Activated CD4-positive, alpha-beta T cell treated with anti-CD3 and anti-CD28 coated beads for 24 hours (primary cell): ENCODE data around the gene PDLIM5.
"Not testable (repeated sequence)": the region's sequence is repeated elsewhere in the genome, so short reads cannot be mapped to it uniquely, and the experiment has no call there.

Experiments
- DNase-seq, 2 donors: peaks; one replicate each; pipeline ENCODE4 v3.0.0-alpha.2; 2020; ENCODE audit warnings: low read depth in 2 of 2

Gene PDLIM5

DNA sequence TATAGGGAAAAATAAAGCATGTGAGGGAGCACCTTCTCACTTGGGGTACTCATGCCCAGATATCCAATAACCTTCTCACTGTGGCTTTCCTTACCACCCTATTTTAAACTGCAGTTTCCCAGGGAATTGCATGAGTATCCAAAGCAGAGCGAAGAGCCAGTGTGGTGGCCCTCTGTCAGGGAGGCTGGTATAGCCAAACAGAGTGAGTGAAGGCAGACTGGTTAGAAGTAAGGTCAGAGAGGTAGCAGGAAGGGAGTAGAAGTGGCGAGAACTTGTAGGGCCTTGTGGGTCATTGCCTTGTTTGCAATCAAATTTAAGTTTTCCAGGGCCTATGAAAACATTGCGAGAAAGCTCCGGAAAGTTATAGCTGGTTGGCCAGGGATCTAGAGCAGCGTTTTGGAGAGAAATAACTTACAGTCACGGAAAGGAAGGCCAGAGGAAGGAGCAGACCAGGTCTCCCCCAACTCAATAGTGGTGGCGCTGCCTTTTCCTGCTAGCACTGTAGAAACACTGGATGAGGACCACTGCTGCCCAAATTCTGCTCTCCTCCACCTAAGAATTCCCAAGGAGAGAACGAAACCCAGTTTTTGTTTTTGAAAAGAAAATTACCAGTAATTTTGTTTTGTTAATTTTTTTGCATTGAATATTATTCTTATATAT is 77.2 kb downstream of the PDLIM5 start:
- no peak for DNase-seq

DNA sequence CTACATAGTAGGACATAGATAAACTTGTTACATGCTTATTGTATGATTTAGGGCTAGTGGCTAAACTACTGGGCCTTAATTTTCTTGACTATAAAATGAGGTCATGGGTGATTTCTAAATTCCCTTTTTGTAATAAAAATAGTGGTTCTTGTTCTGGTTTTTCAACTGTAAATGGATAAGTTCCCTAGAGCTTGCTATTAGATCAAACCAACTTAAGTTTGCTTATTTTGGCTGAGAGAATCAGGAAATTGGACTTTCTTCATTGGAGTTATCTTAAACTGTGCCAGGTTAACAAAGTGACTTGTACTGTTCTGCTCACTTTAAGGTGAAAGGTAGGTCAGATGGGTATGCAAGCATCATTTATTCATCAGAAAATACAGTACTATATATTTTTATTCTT is 78.3 kb downstream of the PDLIM5 start:
- DNase-seq, result no peak

DNA sequence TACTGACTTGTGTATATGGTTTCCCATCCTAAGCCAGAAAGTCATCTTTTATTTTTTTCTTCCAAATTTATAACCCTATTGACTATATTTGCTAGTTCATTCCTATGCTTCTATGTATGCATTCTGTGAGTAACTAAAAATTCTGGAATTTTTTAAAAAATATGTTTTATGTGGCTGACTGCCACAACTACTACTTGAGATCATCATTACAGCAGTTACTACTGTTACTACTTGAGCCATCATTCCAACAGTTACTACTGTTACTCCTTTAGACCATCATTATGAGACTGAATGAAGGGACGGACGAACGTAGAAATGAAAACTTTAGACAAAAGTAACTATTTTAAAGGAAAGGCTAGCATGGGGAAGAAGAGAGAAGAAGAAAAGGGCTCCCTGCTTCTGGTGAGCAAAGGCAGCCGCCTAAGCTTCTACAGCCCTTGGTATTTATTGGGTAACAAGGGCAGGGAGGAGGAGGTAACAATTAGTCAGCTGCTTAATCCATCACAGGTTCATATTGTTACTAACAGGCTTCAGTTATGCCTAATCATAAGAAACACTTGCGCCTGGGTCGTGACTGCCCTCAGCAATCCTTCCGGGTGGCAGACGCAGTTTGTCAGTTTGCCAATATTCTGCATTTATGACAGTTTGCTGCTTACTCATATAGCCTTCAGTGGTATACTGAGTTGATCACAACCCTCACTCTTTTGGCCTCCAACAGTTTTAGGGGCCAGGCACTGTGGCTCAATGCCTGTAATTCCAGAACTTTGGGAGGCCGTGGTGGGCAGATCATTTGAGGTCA is 80.4 kb downstream of the PDLIM5 start:
- DNase-seq, result no peak

DNA sequence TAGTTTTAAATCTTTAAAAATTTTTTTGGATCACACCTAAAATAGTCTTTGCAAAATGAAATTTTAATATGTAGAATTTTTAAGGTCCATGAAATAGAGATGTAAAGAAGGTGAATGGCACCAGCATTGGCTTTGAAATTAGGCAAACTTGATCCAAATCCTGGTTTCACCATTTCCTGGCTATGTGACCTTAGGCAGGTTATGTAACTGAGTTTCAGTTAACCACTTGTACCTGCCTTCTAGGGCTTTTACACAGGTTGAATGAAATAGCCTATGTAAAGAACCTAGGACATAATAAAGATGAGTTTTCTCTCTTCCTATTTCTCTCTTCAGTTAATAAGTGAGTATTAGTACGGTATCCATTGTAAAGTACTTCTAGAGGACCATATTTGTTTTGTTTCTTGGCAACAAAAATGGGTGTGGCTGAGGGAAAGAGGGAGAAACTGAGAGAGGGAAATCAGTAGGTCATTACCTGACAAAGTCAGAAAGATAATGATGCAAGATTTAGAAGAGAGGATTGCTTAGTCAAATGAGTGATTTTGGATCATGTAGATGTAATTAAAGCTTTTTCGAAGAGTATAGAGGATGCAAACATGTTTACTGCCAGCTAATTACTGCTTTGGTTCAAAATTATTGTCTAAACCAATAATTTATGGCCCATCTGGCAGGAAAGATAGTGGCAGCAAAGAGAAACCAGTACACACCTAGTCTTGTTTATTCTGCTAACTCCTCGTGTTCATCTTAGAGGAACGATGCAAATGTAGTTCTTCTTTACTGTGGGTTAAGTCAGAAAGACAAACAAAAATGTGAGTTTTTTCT is 81.9 kb downstream of the PDLIM5 start:
- DNase-seq, result no peak

DNA sequence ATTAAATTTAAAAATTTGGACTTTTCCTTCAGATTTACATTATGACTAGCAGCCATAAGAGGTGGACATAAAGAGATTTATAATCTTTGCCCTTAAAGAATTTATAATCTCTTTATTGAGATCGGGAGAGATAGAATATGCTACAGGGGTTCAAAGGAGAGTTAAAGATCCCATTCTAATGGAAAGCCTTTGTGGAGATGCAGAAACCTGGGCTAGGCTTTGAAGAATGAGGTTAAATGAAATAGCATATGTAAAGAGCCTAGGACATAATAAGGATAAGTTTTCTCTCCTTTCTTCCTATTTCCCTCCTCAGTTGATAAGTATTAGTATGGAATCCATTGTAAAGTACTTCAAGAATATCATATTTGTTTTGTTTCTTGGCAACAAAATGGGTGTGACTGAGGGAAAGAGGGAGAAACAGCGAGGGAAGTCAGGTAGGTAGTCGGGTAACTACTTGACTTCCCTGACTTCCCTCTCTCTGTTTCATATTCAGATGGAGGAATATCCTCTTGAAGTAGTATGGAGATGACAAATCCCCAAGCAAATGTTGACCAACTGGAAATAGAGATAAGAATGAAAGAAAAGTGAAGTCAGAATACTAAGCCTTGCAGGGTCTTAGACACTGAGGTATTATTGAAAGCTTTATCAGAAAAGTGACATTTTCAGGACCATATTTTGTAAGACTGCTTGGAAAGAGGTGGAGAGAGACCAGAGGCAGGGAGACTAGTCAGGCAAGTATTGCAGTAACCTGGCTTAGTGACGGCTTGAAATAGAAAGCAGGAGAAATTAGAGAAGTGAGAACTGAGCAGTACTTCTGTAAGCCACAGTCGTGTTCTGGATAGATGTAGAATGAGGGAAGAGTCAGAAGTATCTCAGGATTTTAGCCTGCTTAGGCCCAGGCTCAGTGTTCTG is 82.9 kb downstream of the PDLIM5 start:
- no peak for DNase-seq

DNA sequence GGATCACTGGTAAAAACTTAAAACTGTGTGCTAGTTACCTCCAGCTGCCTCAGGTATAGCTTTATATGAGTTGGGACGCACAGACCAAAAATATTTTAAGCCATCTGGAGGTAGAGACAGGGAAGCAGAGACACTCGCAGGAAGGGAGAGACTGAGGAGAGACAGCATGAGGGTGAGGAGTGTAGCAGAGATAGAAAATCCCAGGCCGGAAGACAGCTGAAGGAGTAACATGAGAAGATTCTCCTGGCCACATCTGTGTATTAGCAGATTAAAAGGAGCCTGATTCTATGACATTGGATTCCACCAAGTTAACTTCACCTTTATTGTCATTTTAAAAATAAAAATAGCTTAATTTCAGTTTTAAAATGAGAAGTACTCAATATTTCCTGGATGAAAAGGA is 84.3 kb downstream of the PDLIM5 start:
- no peak for DNase-seq

DNA sequence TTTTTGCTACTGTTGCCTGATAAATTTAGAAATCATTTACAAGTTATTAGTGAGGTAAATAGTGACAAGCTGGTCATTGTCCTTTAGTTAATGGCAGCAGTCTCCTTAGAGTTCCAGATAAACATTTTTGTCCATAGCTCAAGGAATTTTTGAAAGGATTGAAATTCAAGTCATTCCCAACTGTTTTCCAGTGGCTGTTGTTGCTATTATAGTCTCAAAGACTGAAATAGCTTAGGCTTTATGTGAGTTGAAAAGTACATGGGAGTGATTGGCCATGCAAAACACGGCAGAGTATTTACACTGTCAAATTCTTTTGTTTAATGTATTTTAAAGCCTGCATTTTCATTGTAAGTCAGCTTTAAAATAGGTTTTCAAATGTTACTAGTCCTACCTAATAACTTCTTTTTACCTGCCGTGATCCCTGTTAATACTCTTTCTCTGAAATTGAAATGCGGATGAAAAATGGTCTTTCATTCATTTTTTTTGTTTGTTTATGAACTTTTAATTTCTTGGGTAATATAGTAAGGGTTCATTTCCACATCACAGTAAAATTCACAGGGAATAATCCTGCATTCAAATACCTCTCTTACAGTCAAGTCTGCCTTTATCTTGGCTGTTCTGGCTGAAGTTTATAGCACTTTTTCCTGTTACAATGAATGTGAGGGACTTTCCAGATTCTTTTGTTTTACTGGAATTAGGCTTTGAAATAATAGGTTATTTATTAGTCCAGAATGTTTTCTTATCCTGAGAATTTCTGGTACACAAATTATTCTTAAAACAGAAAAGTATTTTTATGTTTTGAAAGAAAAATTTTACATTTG is 85.1 kb downstream of the PDLIM5 start:
- no peak for DNase-seq

DNA sequence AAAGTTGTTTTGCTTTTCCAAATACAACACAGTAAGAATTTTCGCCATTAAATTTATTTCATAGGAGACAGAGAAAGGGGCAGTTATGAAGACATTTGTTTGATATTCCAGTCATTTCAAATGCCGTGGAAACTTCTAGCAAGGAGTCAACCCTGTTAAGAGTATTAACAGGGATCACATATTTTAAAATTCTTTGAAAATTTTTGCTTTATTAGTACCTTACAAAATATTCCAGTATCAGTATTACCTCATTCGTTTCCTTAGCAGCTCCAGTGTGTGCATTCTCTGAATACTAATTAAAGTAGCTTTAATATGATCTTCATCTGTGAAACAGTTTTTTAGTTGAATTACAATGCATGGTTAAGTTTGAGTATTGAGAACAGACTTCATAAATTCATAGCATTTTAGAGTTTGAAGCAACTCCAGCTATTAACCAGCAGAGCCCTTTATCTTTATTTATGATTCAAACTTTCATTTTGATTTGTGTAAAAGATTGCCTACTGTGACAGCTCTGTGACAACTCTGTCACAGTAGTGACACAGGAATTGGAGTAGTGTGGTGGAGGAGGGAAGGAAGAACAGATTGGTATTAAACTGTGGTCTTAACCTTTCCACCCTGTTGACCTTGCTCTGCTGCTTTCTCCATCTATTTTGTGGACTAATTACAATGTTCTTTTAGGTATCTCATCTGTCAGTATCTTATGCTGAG is 86.3 kb downstream of the PDLIM5 start:
- no peak for DNase-seq

DNA sequence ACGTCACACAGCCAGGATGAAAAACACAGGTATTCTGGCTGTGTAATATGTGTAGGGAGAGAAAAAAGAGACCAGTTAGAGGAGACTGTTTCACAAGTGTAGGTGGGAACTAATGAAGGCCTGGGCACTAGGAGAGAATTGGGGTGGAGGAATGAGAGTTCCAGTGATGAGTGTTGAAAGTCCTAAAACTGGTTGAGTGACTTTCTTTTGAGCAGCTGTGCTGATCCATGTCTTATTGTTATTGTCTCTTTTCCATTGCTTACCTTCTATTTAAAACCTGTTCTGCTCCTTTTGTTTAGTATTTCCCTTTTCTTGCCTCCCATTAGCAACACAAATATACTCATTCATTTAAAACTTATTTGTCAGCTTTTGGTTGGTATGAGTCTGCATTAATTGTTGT is 88.7 kb downstream of the PDLIM5 start:
- DNase-seq, result no peak

DNA sequence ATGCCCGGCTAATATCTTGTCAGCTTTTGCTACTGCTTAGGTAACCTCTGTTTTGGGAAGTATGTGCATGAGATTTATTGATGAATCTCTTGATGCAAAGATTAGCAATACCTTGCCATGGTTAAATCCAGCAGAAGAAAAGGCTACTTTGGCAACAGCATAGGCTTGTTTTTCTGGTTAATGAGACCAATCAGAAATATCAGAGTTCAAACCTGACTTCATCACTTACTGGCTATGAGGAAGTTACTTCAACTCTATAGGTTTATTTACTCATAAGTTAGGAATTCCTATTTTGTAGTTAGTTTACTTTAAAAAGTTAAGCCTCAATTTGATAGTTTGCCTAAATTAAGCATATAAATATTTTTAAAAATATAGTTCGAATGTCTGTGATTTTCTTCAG is 93.1 kb downstream of the PDLIM5 start:
- no peak for DNase-seq

DNA sequence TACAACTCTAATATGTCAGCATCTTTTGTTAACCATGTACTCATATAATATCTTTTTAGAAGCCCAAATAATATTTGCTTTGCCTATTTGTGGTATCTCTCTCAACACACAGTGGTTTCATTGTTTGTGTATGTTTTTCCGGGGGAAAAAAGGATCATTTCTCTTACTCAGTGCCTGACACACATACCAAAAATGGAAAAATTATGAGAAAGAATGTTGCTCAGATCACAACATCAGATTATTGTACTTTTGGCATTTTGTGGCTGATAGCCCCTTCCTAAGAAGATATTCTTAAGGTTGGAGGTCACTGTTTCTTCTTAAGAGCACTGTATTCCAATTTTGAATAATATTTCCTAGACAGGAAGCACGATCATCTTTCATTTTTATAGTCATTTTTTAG is 93.6 kb downstream of the PDLIM5 start:
- no peak for DNase-seq

DNA sequence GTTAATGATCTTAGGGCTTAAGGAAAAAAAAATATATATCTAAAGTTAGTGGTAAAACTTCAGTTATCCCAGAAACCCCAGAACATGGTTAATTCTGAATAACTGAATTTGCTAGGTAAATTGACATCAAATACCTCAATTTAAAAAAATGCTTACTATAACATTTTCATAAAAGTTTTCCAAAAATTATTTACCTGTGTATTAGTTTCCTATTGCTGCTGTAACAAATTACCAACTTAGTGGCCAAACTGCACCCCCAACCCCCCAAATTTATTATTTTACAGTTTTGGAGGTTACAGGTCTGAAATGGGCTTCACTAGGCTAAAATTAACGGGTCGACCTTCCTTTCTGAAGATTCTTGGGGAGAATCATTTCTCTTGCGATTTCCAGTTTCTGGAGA is 95.2 kb downstream of the PDLIM5 start:
- DNase-seq, result no peak

DNA sequence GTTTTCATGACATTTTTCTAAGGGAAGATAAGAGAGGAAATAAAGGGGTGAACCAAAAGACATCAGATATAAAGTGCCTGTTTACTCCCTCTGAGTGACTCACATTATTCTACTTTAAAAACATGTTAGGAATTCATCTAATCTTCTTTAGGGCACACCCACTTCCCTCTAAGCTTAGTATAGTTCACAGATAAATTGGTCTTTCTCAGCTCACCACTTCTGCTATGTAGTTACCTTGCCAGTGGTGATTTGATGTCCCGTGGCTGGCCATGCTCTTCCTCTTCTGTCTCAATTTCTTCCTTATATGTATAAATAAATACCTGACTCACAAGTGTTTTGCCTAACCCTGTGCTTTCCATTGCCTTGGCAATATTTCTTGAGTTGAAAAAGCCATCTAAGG is 96.8 kb downstream of the PDLIM5 start:
- DNase-seq, result no peak

DNA sequence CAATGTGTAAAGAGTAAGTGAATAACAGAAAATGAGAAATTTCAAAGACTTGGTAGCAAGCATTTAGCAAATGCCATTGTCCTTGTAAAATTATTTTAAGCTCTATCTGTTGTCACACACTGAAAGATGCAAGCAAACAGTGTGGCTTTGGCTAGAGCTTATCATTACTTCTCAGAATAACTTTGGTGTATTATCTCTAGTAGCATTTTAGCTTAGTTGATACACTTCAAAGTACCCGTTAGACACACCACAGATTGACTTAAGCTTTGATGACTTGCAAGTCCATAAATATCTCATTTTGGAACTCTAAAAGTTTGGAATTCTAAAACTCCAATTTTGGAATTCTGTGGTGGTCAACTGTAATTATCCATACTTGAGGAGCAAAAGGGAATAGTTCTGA is 98.6 kb downstream of the PDLIM5 start:
- DNase-seq, result no peak

DNA sequence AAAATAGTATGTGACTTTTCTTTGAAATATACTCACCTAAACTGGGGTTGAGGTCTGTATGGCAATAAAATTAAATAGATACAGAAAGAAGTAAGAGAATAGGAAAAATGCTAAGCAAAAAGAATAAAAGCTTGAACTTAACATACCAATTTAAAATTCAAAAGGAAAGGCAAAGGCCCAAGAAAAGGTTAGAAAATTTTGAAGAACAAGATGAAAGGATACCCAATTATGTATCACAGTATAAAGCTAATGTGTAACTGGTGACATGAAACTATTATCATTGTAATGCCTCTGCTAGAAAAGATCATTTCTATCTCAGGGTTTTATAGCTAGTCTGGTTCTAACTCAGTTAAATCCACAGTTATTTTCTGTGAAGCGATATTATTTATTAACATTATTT is 99.1 kb downstream of the PDLIM5 start:
- DNase-seq, result no peak

DNA sequence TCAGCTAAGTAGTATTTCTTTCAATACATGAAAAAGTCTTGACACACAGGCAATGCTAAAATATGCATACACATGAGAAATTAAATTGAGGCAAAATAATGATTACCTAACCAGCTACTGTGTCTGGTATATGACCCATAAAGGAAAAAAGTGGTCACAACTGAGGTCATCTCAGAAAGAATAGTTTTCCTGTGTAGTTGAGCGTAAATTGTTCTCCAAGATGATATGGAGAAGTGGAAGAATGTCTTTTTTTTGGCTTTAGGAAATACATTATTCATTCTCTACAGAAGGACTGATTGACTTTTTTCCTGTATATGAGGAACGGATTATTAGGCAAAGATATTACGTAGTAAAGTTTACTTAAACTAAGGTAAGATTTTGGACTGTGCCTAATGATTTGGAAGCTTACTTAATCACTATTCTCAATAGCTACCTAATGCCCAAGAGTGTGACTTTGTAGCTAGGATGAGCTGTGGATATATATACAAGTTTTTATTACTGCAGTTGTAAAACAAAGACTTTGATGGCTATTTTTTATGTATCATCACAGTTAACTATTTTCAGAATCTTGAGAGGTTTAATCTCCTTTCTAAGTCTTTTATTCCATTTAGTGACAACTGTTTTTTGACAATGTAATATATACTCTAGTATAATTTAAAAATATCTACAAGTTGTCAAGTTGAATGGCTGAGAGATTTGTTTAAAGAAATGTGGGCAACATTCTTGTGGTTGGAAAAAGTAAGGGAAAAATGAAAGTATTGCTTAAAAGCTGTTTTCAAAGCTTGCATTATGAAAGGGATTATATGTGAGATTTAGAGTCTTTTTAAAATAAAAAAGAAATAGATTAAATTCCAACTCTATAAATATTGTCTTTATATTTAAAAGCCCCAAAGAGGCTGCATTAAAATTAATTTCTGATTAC is 100.2 kb downstream of the PDLIM5 start:
- DNase-seq, result no peak

DNA sequence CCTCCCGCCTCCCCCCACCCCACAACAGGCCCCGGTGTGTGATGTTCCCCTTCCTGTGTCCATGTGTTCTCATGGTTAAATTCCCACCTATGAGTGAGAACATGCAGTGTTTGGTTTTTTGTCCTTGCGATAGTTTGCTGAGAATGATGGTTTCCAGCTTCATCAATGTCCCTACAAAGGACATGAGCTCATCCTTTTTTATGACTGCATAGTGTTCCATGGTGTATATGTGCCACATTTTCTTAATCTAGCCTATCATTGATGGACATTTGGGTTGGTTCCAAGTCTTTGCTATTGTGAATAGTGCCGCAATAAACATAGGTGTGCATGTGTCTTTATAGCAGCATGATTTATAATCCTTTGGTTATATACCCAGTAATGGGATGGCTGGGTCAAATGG is 104.3 kb downstream of the PDLIM5 start:
- DNase-seq, result not testable (repeated sequence)

DNA sequence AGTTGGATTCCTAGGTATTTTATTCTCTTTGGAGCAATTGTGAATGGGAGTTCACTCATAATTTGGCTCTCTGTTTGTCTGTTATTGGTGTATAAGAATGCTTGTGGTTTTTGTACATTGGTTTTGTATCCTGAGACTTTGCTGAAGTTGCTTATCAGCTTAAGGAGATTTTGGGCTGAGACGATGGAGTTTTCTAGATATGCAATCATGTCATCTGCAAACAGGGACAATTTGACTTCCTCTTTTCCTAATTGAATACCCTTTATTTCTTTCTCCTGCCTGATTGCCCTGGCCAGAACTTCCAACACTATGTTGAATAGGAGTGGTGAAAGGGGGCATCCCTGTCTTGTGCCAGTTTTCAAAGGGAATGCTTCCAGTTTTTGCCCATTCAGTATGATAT is 105.9 kb downstream of the PDLIM5 start:
- DNase-seq, result not testable (repeated sequence)

DNA sequence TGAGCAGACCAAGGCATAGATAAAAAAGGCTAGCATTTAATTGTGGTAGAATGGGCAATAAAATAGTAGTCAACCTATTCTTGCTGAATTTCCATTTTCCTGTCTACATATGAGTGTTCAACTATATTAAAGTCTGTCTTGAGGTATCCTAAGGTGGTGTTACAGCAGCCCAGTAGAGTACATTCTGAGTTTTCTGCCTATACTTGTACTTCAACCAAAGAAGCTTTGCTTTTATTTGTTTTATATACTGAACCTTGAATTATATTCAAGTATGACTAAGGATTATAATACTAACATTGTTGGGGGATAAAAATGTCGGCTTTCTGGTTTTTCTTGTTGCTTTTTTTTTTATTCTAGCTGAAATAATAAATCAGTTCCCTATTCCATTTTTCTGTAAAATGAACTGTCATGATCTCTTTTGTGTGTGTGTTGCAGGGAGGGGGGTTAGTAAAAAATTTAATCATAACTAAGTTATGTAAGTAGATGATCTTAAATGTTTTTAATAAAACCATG is 106.7 kb downstream of the PDLIM5 start:
- DNase-seq, result no peak
